GM12872 (cell line): ENCODE results near the gene STX10.
A peak's percentile ranks its signal among the peaks of the same experiment; 100 is the strongest.

Experiments
- CTCF ChIP-seq: IDR thresholded peaks from 3 replicates; pipeline ENCODE4 v1.5.1; 2011; ENCODE audit warnings: low read depth, mild to moderate bottlenecking, low read length, moderate library complexity; ENCODE audit not compliant: insufficient read depth

The STX10 gene

DNA sequence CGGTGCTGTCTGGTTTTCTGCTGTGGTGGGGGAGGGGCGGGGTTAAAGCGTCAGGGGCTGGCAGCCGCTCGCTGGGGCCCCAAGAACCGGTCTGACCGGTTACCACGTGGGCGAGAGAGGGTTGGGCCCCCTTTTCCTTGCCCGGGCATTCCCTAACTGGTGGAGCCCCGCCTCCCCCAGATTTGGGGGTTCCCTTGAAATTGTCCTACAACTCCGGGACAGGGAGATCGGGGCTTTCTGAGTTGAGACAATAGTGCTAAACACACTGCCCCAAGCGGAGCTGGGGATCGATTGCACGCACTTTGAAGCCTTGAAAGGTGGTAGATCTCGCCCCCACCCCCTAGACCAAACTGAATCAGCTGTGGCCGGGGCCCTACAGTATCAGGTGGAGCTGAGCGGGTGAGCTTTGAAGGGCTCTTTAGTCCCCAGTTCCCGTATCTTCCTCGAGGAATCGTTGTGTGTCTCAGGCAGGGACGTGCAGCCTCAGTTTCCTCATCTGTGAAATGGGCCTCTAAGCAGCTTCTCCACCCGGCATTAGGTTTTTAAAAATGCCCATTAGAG is 4.8 kb upstream of the STX10 start:
- peak; percentile 60 for TF ChIP-seq CTCF

DNA sequence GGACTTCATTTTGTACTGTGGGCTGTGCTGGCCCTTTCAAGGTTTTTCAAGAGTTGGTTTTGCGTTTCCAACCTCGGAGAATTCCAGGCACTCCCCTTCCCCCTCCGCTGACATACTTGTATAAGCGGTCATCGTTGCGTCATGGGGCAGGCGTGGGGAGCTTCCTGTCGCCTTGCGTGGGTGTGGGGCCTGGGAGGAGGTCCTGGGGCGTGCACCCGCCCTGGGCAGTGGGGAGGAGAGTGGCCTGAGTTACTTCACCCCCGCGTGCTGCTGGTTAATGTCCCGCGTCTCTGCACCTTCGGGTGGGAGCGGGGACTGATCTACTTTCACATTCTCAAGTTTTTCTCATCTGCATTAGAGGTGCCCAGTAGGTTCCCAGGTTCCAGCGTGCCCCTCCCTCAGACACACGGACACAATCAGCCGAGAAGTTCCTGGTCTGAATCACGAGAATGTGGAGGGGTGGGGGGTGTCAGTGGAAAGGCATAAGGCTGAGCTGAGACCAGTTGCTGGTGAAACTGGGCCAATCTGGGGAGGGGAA is 4.1 kb upstream of the STX10 start:
- TF ChIP-seq CTCF: no peak

GRCh38 chr19:13153569-13154240 is 3.5 kb upstream of the STX10 start:
- TF ChIP-seq CTCF: peak; percentile 21; the same call in 2 of the 3 replicates

DNA sequence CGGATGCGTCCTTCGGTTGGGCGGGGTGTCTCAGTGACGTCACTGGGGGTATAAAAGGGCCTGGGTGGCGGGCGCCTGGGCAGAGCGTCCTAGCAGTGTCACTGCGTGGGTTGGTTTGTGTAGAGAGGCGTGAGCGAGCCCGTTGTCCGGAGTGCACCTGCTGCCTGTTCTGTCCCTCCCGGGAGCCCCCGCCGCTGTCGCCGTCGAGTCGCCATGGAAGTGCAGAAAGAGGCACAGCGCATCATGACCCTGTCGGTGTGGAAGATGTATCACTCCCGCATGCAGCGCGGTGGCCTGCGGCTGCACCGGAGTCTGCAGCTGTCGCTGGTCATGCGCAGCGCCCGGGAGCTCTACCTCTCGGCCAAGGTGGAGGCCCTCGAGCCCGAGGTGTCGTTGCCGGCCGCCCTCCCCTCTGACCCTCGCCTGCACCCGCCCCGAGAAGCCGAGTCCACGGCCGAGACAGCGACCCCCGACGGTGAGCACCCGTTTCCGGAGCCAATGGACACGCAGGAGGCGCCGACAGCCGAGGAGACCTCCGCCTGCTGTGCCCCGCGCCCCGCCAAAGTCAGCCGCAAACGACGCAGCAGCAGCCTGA is 2.9 kb upstream of the STX10 start:
- TF ChIP-seq CTCF: no peak; the same call in 2 of the 3 replicates

DNA sequence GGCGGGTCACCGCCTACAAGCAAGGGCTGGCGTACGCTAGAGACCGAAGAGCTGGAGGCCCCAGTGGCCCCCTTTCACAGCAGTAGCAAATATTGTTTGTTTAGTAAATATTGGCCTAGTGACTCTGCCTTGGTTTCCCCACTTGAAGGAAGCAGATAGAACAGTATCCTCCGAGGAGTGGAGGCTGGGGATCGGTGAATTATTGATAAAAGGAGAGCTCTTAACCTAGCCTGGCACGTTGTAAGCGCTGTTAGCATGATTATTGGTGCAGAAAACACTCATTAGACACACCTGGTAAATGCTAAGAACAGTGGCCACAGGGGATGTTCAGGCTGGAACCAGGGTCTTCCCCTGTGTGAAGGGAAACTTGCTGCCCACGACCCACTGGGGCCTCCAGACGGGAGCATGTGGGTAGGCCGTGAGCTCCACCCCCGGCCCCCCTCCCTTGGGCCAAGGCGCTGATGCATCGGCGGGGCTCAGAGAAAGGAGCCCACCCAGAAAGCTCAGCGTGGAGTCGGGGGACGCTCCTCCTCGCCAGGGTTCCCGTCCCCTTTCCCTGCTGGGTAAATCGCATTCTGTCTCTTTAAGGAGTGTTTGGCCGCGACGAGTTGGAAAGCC is 2.3 kb upstream of the STX10 start:
- TF ChIP-seq CTCF: no peak

DNA sequence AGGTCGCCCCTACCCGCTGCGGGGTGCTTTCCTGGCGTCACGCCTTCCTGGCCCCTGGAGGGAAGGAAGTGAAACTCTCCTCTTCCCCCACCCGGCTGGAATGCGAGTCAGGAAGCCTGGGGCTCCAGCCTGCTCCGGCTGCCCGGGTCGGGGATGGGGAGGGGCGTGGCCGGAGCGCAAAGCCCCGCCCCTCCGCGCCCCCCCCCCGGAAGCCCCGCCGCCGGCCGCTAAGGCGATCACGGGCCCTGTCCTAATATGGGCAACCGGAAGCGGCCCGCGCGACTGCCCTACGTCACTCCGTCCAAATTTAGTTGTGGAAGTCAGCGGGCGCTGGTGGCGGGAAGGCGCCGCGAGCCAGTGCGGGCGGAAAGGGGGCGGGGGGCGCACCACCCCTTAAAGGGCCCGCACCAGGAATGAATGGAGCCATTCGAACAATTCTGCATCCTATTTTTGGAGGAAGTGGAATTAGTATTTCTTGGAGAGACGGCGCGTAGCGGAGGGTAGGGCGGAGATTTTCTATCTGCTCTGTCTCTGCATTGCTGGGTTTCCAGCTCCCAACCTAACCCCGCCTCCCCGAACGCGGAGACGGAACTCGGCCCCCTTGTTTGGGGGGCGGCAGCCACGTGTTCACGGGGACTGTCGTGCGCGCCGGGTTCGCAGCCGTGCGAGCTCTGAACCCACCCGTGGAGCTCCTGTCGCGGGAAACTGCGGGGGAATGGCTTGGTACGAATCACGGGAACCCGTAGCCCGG is 1.6 kb upstream of the STX10 start:
- no peak for TF ChIP-seq CTCF

- no peak for TF ChIP-seq CTCF
Measured at GRCh38 chr19:13150931-13151604, 893 bp upstream of the STX10 start.
